ENCODE results near the gene UBXN4.

UBXN4 gene

GRCh38 chr2:135825131-135825530 is 83.5 kb downstream of the UBXN4 start:
- no peaks in the 10 kb centered on the region for H3K27me3 Mint-ChIP-seq
- DNase-seq, result no peak
- H3K36me3 Mint-ChIP-seq (ENCODE audit: insufficient read depth), result no peaks in the 10 kb centered on the region
- no peak overlapping the region for H3K4me3 Mint-ChIP-seq
- peaks cover 0 to 3% of the 10 kb centered on the region in 2 donors for H3K9me3 Mint-ChIP-seq
- H3K27ac Mint-ChIP-seq, result no peak overlapping the region
- ATAC-seq (replicated peaks), result no peak
- H3K4me1 Mint-ChIP-seq (ENCODE audit: low read depth in 2 of 2), result peaks cover 4 to 5% of the 10 kb centered on the region in 2 donors

- Mint-ChIP-seq H3K27ac (no peak overlapping the region), H3K36me3 (ENCODE audit: insufficient read depth) (no peaks in the 10 kb centered on the region), H3K4me3 (no peak overlapping the region), H3K4me1 (ENCODE audit: low read depth in 2 of 2) (no peaks in the 10 kb centered on the region), H3K9me3 (peaks cover 0 to 3% of the 10 kb centered on the region in 2 donors), H3K27me3 (no peaks in the 10 kb centered on the region)
- DNase-seq (no peak), ATAC-seq (replicated peaks) (no peak)
Measured at GRCh38 chr2:135825550-135826176, 84.0 kb downstream of the UBXN4 start.

GRCh38 chr2:135826544-135826943 is 84.9 kb downstream of the UBXN4 start:
- no peaks in the 10 kb centered on the region for H3K36me3 Mint-ChIP-seq (ENCODE audit: insufficient read depth)
- H3K4me3 Mint-ChIP-seq, result no peak overlapping the region
- ATAC-seq (replicated peaks) (no peak), DNase-seq (no peak)
- H3K4me1 Mint-ChIP-seq (ENCODE audit: low read depth in 2 of 2), result no peaks in the 10 kb centered on the region
- peaks cover 0 to 3% of the 10 kb centered on the region in 2 donors for H3K9me3 Mint-ChIP-seq
- H3K27ac Mint-ChIP-seq, result no peak overlapping the region
- no peaks in the 10 kb centered on the region for H3K27me3 Mint-ChIP-seq

GRCh38 chr2:135829378-135830135 is 87.9 kb downstream of the UBXN4 start:
- Mint-ChIP-seq H3K27me3 (no peaks in the 10 kb centered on the region), H3K36me3 (ENCODE audit: insufficient read depth) (no peaks in the 10 kb centered on the region), H3K9me3 (no peaks in the 10 kb centered on the region), H3K27ac (no peak overlapping the region), H3K4me1 (ENCODE audit: low read depth in 2 of 2) (no peaks in the 10 kb centered on the region), H3K4me3 (no peak overlapping the region)
- no peak for DNase-seq
- no peak for ATAC-seq (replicated peaks)

- DNase-seq, result no peak
- Mint-ChIP-seq H3K27me3 (no peaks in the 10 kb centered on the region), H3K4me1 (ENCODE audit: low read depth in 2 of 2) (peaks cover 0 to 3% of the 10 kb centered on the region in 2 donors), H3K36me3 (ENCODE audit: insufficient read depth) (no peaks in the 10 kb centered on the region), H3K9me3 (no peaks in the 10 kb centered on the region), H3K27ac (no peak overlapping the region), H3K4me3 (no peak overlapping the region)
- ATAC-seq (replicated peaks), result no peak
Measured at GRCh38 chr2:135831180-135831812, 89.6 kb downstream of the UBXN4 start.

GRCh38 chr2:135832891-135833290 is 91.2 kb downstream of the UBXN4 start:
- H3K27me3 Mint-ChIP-seq, result no peaks in the 10 kb centered on the region
- no peaks in the 10 kb centered on the region for H3K36me3 Mint-ChIP-seq (ENCODE audit: insufficient read depth)
- peaks cover 0 to 3% of the 10 kb centered on the region in 2 donors for H3K4me1 Mint-ChIP-seq (ENCODE audit: low read depth in 2 of 2)
- ATAC-seq (replicated peaks) (no peak), DNase-seq (no peak)
- no peaks in the 10 kb centered on the region for H3K9me3 Mint-ChIP-seq
- no peak overlapping the region for H3K4me3 Mint-ChIP-seq
- H3K27ac Mint-ChIP-seq, result no peak overlapping the region
